G401.6 (cell line): Measurements from ENCODE around the gene NAXD.
"Not testable (repeated sequence)": the region's sequence is repeated elsewhere in the genome, so short reads cannot be mapped to it uniquely, and the experiment has no call there.

Experiments
- FAIRE-seq: peaks from 2 replicates; lab custom pipeline; 2012; peaks lifted over from hg19 to GRCh38; lab: Jason Lieb, UNC

The NAXD gene

DNA sequence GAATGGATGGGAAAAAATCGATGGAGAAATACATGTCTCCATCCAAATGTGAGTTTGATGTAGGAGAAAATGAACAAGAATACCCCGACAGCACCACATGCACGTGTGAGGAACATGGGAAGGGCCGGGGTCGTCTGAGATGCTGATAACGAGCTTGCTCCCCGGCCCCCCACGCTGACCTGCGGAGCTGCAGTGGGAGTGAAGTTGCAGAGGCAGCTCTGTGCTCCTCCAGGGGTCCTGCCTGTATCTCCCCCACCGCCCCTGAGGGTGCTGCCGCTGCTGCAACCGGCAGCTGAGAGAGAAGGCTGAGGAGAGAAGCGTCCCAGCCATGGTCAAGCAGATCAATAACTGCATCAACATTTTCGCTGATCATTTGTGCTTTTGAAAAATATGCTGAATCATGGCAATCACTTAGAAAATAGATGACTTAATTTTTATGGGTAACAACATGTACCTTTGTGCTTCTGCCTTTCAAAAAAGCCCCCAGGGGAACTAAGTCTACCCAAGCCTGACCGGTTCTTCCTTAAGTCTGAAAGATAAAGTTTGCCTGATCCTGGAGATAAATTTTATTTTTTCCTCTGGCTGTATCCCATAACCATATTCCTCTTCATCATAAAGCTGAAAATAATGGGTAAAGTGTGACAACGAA is 18.2 kb upstream of the NAXD start:
- FAIRE-seq = no peak

DNA sequence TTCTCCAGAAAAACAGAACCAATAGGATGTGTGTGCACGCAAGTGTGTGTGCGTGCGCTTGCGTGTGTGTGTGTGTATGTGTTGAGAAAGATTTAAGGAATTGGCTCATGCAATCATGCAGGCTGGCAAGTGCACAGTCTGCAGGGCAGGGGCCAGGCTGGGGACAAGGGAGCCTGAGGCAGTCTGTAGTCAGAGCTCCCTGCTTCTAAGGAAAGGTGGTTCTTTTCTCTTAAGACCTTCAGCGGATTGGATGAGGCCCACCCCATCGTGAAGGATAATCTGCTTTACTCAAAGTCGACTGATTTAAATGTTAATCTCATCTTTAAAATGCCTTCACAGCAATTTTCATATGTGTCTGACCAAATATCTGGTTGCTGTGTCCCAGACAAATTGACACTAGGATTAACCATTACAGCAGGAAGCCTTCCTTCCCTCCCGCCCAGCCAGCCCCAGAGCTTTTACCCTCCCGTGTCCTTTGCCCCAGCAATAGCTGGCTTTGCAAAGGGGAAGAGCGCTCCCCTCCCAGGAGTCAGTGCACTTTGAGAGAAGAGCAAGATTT is 15.0 kb upstream of the NAXD start:
- no peak for FAIRE-seq

DNA sequence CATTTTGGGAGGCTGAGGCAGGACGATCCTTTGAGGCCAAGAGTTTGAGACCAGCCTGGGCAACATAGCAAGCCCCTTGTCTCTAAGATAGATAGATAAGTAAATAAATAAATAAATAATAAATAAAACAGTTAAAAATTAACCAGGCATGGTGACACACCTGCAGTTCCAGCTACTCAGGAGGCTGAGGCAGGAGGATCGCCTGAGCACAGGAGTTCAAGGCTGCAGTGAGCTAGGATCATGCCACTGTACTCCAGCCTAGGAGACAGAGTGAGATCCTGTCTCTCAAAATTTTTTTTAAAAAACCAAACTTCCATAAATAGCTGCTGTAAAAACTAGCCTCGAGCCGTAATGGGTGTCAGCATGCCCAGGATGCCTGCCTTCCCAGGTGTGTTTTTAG is 14.4 kb upstream of the NAXD start:
- no peak for FAIRE-seq

DNA sequence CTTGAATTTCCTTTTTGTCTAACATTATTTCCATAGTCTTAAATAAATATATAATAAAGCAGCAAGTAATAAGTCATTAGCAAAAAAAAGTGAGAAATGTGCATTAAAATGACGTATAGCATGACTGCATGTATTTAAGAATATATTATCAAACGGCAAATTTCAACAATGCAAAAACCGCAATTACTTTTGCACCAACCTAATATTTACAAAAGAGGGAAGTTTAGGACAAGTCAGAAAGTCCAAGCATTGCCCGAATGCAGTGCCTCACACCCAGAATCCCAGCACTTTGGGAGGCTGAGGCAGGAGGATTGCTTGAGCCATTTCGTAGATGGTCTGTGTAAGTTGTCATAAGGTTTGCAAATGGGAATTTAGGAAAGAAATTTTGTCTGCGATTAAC is 10.2 kb upstream of the NAXD start:
- no peak for FAIRE-seq

DNA sequence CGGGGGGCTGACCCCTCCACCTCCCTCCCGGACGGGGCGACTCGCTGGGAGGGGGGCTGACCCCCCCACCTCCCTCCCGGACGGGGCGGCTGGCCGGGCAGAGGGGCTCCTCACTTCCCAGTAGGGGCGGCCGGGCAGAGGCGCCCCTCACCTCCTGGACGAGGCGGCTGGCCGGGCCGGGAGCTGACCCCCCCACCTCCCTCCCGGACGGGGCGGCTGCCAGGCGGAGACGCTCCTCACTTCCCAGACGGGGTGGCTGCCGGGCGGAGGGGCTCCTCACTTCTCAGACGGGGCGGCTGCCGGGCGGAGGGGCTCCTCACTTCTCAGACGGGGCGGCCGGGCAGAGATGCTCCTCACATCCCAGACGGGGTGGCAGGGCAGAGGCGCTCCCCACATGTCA is 9.1 kb upstream of the NAXD start:
- FAIRE-seq = not testable (repeated sequence)

DNA sequence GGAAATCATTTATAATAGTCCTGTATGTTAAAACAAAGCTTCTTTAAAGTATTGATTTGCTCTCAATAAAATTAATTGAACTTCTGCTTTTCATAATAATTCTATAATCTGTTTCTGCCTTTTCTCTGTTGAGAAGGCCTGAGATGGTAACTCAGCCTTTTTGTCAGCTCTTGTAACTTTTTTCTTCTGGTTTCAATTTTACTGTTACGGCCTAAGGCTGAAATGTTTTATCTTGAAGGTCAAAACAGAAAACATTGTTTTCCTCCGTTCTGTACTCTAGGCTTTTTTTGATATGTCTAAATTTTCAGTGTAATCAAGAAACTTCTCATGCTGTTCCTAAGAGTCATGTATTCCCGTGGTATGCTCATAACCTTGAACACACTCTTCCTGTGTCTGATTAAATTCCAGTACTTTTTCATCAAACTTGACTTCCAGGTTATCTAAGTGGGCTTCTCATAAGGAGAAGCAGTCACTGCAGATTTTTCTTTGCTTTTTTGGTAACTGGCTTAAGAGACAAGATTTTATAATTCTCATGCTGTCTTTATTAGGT is 7.6 kb upstream of the NAXD start:
- FAIRE-seq = no peak

DNA sequence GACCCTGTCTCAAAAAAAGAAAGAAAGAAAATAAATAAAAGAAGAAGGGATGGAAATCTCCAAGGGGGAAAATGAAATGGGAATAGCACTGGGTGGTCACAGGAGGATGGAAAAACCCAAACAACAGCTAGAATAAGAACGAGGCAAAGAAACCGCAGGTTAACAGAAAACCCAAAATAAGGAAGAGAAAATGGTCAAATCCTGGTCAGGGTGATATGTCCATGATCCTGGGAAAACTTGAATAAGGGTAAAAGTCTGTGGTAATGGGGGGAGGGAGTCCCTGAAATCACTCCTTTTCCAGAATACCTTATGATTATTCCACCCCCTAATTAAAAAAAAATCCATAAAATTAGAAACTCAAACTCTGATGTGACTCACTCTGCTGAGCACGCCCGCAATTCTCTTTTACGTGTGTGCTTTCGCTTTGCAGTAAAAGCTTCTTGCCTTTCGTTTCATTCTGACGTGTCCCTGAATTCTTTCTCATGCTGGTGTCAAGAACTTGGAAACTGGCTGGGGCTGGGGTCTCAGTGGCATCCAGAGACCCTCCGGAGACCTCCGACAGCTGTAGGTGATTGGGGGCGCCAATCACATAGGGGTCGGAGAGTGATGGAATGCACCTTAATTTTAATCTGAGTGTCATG is 4.3 kb upstream of the NAXD start:
- FAIRE-seq = no peak

DNA sequence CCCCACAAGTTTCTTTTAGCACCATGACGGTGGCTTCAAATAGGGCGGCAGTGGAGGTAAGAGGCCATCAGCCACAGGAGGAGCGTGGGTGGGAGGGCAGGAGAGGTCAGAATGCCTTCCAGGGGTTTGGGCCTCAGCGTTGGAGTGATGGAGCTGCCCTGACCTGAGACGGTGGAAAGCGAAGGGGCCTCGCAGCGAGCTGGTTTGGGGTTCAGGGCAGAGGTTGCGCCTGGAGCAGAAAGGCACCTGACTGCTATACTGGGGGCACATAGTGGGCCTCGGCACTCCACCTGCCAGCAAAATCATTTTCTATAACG is 382 bp upstream of the NAXD start:
- no peak for FAIRE-seq

DNA sequence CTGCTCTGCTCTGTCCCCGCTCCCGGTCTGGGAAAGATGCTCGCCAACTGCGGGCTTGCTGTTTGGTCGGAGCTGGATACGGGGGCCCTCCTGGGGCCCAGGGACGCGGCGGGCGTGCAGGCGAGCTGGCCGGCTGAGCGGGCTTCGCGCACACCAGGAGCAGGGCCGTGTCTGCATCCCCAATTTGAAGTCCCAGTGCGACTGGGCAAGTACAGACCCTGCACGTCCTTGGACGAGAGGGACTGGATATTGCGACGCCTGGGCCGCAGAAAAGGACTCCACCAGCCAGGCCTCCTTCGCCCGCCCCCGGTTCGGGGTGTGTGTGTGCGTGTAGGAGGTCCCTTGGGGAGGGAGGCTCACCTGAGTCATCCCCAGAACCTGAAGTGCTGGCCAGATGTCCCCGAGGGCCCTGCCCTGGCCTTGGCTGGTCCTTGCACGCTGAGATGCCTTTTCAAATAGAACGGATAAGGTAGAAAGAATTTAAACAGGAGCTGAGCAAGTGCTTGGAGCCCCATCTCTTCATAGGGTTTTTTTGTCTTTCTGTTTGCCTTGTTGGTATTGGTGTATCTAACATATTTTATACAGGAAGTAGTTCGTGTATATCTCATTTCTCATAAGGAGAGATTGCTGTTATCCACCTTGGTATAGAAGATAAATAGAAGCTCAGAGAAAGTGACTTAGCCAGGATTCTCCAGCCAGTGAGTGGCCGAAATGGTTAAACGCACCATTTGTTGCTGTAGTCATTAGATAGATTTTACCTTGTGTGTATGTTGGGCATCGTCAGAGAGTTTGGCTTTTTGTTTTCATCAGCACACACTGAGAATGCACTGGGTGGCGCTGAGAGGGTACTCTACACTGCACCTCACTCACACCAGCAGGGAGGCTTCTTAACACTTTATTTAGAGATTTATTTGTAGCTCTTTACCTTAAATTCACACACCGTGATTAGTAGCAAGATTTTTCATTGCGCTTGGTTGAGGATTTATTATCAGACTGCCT is 1.1 kb downstream of the NAXD start:
- FAIRE-seq = no peak

DNA sequence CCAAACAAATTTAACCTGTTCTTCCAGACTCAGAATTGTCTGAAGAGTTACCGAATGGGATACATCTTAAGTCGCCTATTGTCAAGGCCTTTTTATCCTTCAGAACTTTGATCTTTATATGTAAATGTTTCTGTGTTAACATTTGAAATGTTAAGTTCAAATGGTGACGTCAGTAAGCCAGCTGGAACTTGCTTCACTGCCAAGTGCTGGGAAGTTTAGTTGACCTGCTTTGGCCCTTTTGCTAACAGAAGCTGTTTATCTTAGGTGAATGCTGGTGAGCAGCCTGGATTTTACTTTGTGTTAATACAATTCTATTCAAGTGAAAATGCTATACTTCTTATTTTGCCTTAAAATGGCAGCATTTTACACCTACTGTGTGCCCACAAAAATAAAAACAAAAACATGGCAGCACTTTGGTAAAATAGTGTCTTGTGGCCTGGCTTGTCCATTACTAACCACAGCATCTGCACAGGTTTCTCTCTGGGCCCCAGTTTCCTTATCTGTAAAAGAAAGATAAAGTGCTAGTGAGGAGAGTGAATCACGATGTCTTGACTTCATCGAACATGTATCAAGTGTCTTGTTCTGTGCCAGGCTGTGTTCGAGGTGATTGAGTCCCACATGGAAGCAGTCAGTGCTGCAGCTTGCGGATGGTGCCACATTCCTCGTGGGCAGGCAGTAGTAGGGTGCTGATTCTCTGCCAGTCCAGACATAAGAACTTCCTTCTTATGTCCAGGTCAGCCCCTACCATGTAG is 2.2 kb downstream of the NAXD start:
- no peak for FAIRE-seq

DNA sequence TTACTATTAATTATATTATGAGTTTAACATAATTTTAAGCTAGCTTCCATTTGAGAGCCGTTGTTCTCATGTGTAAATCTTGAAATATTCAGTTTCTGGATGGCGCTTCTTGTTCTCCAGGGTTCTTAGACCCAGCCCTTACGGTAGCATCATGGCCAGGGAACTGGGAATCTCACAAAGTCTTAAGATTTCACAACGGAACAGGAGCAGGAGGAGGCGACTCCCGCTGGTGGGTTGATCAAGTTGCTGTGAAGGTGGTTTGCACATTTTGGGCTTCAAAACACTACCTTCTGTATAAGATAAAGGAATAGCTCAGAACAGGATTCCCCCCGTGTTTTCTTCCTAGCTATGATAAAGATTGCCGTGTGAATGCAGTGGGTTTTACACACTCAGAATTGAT is 2.8 kb downstream of the NAXD start:
- FAIRE-seq = no peak

DNA sequence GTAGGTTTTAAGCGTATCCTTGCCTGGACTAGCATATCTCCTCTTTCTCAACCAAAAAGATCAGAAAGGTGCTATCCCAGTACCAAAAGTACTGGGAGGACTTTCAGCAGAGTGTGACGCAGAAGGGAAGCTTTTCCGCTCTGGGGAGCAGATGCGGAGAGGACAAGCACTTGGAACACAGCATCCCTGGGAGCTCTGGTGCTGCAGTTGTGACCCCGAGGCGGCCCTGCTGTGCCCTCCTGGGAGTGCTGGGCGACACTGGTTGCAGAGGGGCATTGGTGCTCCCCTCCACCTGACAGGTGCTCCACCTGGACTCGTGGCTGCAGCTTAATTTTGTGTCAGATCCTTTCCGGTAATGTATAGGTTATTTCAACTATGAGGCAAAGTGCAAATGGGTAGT is 3.4 kb downstream of the NAXD start:
- no peak for FAIRE-seq

DNA sequence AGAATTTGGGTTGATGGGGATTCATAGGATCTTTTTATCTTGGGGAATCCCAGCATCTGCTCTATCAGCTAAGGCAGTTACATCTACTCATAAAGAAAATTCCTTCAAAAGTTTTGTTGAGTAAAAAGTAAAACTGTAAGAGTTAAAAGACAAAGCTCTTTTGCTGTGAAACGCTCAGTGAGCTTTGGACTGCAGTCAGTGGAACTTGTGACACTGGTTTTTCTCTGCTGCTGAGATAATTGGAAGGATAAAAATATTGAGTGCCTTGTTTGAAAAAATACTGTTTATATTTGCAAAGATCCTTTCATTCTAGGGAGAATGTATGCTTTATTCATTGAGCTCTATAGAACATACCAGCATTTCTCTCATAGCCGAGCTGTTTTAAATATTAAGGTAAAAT is 5.3 kb downstream of the NAXD start:
- no peak for FAIRE-seq

DNA sequence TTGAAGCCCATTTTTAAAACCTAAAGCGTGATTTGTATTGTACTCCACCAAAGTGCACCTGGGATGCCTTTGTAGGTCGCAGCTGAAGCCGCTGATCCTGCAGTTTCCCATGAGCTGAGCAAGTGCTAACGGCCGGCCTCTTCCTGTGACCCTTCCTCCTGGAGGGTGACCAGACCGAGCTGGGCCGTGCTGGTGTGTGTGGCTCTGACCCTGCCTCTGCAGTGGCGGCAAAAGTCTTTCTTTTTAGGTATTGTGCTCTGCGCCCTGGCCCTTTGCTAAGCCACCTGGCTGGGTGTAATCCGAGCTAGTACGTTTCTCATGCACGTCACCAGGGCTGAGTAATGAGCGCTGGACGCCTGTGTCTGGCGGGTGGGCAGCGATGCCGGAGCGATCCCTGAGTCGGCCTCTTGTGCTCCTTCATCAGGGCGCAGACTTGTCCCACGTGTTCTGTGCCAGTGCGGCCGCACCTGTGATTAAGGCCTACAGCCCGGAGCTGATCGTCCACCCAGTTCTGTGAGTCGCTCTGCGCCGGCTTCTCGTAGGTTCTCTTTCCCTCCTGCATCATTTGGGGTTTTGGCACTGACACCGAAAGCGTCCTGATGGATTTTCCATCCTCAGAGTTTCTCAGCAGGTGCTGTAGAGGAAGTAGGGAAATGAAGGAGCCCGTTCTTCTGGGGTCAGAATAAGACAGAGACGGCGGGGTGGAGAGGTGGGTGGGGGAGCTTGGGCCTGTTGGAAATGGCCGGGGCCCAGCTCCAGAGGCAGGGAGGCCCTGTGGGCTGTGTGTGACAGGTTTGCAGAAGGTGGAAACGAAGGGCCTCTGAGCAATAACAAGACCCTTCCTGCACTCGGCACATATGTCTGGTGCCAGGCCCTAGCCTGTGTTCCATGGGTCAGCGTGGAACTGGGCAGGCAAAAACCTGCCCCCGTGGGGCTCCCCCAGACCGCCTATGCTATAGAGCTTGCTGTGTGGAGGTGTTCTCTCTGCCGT is 9.7 kb downstream of the NAXD start:
- FAIRE-seq = no peak

DNA sequence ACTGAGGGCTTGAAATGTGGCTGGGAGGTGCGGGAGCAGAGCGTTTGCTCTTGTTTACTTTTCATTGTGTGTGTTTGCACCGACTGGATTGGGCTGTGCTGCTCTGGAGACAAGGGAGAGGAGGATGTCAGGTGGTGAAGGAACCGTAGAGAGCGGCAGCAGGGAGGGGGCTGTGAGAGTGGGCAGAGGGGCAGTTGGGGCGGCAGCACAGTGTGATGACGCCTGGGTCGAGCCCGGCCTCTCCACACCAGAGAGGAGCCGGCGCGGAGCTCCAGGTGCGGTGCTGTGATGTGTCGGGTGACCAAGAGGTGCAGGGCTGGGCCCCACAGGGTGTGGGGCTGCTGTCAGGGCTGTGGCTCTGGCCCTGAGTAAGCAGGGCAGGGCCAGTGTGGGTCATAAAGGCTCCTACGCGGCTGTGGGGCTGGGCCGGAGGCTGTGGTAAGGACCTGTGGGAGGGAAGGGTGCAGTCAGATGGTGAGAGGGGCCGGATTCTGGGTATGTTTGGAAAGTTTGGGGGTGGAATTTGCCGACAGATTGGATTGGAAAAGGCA is 10.5 kb downstream of the NAXD start:
- no peak for FAIRE-seq

DNA sequence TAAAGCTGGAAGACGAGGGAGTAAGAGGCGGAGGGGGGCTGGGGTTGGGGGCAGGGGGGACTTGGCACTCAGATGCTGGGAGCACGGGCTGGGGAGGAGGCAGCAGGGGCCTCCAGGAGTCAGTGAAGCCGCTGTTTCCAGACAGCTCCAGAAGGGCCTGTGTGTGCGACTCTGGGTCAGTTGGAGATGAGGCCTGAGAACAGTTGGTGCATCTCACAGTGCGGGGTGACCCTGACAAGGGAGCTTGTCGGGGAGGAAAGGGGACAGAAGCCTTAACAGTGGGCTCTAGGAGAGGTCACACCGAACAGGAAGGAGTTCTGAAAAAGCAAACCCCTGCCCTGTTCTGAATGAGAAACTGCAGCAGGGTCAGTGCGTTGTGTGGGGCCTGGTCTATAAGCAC is 11.2 kb downstream of the NAXD start:
- FAIRE-seq = no peak

DNA sequence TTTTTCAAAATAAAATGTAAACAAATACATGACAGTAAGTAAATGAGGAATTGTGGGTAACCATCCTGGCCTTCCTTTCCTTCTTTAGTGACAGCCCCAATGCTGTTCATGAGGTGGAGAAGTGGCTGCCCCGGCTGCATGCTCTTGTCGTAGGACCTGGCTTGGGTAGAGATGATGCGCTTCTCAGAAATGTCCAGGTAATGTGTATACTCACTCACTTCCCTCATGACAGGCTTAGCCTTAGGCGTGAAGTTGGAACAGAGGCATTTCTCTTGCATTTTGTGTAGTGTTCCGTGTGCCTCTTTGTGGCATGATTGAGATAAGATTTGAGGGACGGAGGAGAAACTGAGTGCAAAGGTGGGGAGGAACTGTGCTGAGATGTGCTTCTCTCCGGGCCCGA is 12.0 kb downstream of the NAXD start:
- FAIRE-seq = no peak

DNA sequence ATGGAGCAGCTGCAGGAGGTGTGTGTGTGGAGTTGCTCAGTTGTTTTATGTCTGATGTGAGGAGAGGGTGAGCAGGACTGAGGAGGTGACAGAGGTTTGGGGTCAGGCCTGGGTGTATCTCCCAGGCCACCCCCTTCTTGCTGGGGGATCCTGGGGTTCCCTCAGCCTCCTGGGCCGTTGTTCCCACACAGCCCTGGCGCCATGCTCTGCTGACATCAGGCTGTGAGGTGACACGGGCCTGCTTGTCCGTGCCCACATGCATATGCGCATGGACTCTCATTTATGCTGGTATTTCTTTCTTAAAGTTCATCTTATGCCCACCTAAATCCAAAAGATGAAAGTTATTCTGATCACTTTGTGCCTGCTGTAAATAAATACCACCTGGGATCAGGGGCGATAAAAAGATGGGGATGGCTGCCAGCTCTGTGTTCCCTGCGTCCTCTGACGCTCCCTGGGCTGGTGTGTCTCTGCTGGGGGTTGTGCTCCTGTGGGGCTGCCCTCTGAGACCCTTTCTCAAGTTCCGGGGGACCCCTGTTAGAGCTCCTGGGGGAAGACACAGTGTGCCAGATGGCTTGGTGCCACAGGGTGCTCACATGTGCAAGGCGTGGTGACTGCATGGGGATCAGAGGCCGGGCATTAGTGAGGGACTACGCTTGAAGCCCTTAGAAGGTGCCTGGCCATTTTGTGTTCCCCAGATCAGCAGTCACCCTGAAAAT is 12.6 kb downstream of the NAXD start:
- no peak for FAIRE-seq

DNA sequence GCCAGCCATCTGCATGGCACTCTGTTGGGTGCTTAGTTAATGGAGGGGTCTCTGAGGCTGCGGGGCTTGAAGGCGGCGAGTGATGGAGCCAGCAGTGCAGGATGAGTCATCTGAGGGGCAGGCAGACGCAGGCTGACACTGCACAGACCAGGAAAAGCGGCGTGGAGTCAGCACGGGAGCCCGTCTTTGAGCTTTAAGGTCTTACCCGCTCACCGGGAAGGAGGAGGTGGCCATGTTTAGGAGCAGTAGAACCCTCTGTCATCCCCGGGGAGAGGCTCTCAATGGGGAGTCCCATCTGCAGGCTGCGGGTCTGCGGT is 13.1 kb downstream of the NAXD start:
- no peak for FAIRE-seq
